GM18520 (cell line): ENCODE results near the gene RARB.
A peak's percentile ranks its signal among the peaks of the same experiment; 100 is the strongest.

Experiments used
- ATAC-seq: cut with Tn5 transposase; IDR thresholded peaks from one replicate; pipeline ENCODE4 v1.9.1; 2021; ENCODE audit not compliant: unreplicated experiment

The RARB gene

DNA sequence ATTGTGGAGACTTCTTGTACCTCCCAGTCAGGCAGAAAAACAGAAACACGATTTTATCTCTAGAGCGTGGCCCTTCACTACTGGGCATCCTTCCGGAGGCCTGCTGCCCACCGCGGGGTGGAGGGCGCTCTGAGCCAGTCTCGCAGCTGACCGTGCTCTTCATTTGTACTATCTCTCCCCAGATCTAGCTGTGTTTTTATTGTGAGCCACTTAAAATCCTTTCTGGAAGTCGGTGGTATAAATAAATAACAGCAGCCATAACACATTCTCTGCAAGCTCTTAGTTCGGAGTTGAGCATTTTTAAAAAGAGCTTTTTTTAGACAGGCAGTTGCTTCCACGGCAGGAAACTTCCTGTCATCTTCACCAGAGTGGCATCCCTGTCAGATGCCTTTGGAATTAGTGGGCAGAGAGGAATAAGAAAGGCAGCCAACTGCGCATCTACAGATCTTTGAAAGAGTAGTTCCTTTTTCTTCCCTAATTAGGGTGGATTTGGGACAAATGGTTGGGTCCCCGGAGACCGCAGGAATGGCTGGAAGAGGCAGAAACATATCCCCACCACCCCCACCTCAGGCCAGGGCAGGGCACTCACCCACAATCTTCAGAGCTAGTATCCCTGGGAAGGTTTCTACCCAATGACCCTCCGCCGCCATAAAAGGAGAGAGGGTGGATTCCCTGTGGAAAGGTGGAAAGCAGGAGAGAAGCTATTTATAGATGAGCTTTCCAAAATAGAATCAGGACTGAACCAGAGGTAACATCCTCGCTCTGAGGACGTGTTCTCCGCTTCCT, 145.5 kb downstream of the RARB start:
- no peak for ATAC-seq

- no peak for ATAC-seq
These were observed 146.2 kb downstream of the RARB start for GRCh38 chr3:25574172-25574765.

DNA sequence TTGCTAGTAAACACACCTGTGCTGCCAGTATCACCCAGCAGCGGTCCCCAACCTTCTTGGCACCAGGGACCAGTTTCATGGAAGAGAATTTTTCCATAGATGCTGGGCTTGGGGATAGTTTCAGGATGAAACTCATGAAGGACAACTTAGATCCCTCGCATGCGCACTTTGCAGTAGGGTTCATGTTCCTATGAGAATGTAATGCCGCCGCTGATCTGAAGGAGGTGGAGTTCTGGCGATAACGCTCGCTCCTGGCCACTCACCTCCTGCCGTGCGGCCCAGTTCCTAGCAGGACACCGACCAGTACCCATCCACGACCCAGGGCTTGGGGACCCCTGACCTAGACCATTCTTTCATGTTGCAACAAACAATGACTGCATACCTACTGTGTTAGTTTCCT, 146.9 kb downstream of the RARB start:
- ATAC-seq: no peak

DNA sequence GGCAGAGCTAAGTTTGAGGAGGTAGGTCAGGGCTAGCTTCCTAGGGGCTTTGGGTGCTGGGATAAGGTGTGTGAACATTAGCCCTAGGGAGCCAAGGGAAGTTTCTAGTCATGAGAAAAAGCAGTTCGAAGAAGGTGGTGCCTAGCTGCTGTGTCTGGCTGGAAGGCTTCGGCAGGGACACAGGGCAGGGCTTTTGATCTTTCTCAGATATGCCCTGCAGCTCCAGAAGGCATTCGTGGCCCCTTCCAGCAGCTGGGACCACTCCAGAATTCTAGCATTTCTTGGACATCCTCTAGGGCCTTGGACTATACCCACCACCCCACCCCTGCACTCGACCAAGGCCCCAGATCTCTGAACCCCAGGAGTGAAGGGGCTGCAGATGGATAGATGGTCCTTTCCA, 148.1 kb downstream of the RARB start:
- ATAC-seq: no peak

- ATAC-seq: no peak
These were observed 148.9 kb downstream of the RARB start for GRCh38 chr3:25576831-25577454.

- ATAC-seq: no peak
These were observed 150.0 kb downstream of the RARB start for GRCh38 chr3:25578059-25578458.

DNA sequence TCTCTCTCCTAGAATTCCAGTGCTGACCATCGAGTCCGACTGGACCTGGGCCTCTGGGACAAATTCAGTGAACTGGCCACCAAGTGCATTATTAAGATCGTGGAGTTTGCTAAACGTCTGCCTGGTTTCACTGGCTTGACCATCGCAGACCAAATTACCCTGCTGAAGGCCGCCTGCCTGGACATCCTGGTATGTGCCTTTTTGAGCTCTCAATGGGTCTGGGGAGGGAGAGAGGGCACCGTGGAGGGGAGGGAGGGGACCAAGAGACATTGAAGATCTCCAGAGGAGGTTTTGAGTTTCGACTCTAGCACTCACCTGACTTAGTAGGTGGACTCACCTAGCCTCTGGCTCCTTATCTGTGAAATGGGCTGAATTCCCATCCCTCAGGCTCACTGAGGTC, 152.5 kb downstream of the RARB start:
- no peak for ATAC-seq

GRCh38 chr3:25581335-25581734, 153.3 kb downstream of the RARB start:
- ATAC-seq: no peak

DNA sequence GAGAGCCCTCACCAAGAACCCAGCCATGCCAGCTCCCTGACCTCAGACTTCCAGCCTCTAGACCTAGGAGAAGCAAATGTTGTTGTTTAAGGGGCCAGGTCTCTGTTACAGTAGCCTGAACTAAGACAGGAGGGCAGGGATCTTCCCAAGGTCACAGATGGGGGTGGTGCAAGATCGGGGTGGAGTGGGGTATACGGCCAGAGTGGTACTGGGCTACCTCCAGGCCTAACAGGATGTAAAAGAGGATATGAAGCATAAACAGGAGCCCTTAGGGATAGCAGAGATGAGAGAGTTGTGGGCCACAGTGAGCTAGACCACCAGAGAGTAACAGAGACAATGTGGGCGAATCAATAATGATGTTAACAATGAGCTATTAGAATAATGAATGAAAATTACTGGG, 153.8 kb downstream of the RARB start:
- ATAC-seq: no peak

DNA sequence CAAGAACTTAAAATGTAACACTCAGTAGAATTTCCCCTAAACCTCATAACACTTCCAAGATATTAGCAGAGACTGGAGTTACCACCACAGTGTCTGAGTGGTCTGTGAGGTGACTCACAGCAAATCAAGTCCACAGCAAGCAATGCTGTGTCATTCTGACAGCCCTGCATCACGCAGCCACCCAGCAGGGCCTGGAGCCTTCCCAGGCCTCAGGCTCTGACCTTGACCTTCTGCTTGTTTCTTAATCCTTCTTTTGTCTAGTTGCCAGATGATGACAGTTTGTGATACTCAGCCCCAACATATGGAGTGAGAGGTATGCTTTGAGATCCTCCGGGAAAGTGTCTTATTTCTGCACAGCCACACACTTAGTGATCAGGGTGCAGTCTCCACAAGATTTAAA, 154.2 kb downstream of the RARB start:
- no peak for ATAC-seq

GRCh38 chr3:25583343-25583742, 155.3 kb downstream of the RARB start:
- ATAC-seq: no peak

DNA sequence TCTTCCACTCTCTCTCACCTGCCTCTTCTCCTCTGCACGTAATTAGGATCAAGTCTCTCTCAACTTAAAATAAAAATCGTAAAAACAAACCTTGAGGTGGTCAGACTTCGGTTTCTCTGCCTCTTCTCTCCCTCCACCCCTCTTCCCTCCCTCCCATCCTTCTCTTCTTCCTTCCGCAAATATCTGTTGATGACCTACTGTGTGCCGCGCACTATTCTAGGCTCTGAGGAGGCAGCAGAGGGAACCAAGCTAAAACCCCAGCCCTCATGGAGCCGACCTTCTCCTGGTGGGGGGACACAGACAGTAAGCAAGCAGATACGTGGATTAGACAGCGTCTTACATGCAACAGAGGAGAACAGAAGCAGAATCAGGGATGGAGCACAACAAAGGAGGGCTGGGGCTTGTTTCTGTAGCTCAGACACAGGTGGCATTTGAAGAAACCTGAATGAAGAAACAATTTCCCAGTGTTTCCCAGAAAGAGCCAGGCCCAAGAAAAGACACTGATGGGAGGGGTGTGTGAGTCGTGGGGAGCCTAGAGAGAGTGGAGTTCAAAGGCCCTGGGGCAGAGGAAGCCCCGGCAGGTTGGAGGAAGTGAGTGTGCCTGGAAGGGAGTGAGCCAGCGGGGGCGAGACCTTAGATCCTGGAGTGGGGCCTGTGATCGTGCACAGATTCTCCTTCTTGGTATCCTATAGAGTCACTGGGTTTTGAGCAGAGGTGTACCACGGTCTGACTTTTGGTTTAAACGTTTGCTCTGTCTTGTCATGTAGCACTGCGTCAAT, 156.1 kb downstream of the RARB start:
- no peak for ATAC-seq

- no peak for ATAC-seq
These were observed 157.5 kb downstream of the RARB start for GRCh38 chr3:25585361-25586166.

- ATAC-seq: no peak
These were observed 158.1 kb downstream of the RARB start for GRCh38 chr3:25586167-25586505.

GRCh38 chr3:25586553-25586952, 158.5 kb downstream of the RARB start:
- no peak for ATAC-seq

GRCh38 chr3:25587094-25587493, 159.0 kb downstream of the RARB start:
- ATAC-seq: no peak

DNA sequence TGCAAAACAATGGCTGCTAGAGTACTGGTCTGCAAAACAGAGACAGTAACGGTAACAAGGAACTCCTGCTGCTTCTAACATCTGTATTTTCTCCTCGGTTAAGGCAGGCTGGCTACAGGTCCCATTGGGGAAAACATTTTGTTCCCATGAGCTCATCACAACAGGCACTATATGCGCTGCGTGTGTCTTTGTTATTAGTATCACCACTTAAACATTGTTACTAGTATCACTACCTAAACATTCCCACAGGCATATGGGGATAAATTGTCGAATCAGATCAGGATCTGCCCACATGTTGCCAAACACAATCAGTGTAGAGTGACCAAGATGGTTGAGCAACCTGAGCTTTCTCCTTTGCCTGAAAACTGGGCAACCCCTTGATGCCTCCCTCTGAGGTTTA, 159.5 kb downstream of the RARB start:
- ATAC-seq: no peak

GRCh38 chr3:25587975-25588374, 159.9 kb downstream of the RARB start:
- no peak for ATAC-seq

GRCh38 chr3:25588441-25589103, 160.5 kb downstream of the RARB start:
- peak; percentile 52 for ATAC-seq

- ATAC-seq: no peak
These were observed 161.2 kb downstream of the RARB start for GRCh38 chr3:25589104-25589782.
